HCT116 (cell line): Measurements from ENCODE around the gene WEE1. TPM values are rescaled to one million over a fixed set of nuclear protein-coding genes. Genes with fewer than 3 reads are reported as not detected.

Experiments
- ATAC-seq: fragments of 200-7000 bp; cut with Tn5 transposase; 2 replicates; pipeline ENCODE4 v1.9.1; 2020; ENCODE audit warnings: mild to moderate bottlenecking, moderate library complexity
- BruUV-seq: library from RNA; stranded (reverse); fragments of 400-500 nt; replicated peaks from 2 replicates; lab custom pipeline; 2021; lab: Mats Ljungman, UMichigan
- CTCF ChIA-PET: fragments of 300-600 bp; sonication (Branson Sonifier 250); formaldehyde crosslinking; loops from one replicate; lab custom pipeline; 2021; ENCODE audit warnings: antibody characterized with exemption; lab: Charles Lee
- POLR2A ChIA-PET: fragments of 300-600, 350-600 bp; sonication (Branson Sonifier 250); formaldehyde crosslinking; loops from one replicate; lab custom pipeline; 2021; ENCODE audit warnings: antibody characterized with exemption; lab: Charles Lee
- RAD21 ChIA-PET, 2 experiments: fragments of 300-600 bp; sonication (Branson Sonifier 250); formaldehyde crosslinking; loops; one replicate each; lab custom pipeline; 2023; ENCODE audit warnings: low total read pairs in 2 of 2; ENCODE audit not compliant: uncharacterized antibody in 2 of 2, unreplicated experiment in 2 of 2, low non-redundant PET in 1 of 2; lab: Charles Lee
- DNase-seq: peaks from one replicate; pipeline ENCODE4 v3.0.0-alpha.2; 2010; ENCODE audit warnings: low read depth, low spot score
- H2AFZ ChIP-seq: fragments of 200-600 bp; shearing (Covaris generic), sonication (generic); 2 replicates; pipeline ENCODE4 v1.6.1; 2017; ENCODE audit warnings: low read depth, mixed run types, mixed read lengths, antibody characterized with exemption, low read length; ENCODE audit not compliant: poor library complexity, severe bottlenecking
- H3K27ac ChIP-seq: 2 replicates; pipeline ENCODE4 v1.5.1; 2012; ENCODE audit warnings: low read depth, low read length
- H3K27me3 ChIP-seq: fragments of 200-600 bp; sonication (generic); 2 replicates; pipeline ENCODE4 v1.6.1; 2016; ENCODE audit warnings: mixed run types, low read length, mixed read lengths; ENCODE audit not compliant: insufficient read depth
- H3K36me3 ChIP-seq, 2 experiments: fragments of 200-500 bp in 1 of 2; fragments of 200-600 bp in 1 of 2; sonication (Bioruptor generic) in 1 of 2; sonication (generic) in 1 of 2; 2 replicates each; pipeline versions ENCODE4 v1.5.1 to v1.6.1; 2014 to 2016; ENCODE audit warnings: low read length in 2 of 2, inconsistent platforms in 1 of 2, mixed read lengths in 1 of 2, mixed run types in 1 of 2; ENCODE audit not compliant: insufficient read depth in 2 of 2, control insufficient read depth in 1 of 2
- H3K4me1 ChIP-seq, 2 experiments: fragments of 200-600 bp in 1 of 2; sonication (generic) in 1 of 2; 2 replicates each; pipeline versions ENCODE4 v1.5.1 to v1.6.1; 2012 to 2017; ENCODE audit warnings: low read length in 2 of 2, inconsistent platforms in 1 of 2, mild to moderate bottlenecking in 1 of 2, mixed read lengths in 1 of 2, mixed run types in 1 of 2, moderate library complexity in 1 of 2; ENCODE audit not compliant: insufficient read depth in 2 of 2, control insufficient read depth in 1 of 2
- H3K4me2 ChIP-seq: fragments of 200-600 bp; sonication (generic); 2 replicates; pipeline ENCODE4 v1.6.1; 2017; ENCODE audit warnings: mixed run types, low read length, mixed read lengths
- H3K4me3 ChIP-seq, 2 experiments: fragments of 200-600 bp in 1 of 2; sonication (generic) in 1 of 2; replicated peaks in 1 of 2; 2 replicates each; pipeline ENCODE4 v1.5.1; 2011 to 2016; ENCODE audit warnings: low read length in 2 of 2, control low read depth in 1 of 2, low read depth in 1 of 2, mild to moderate bottlenecking in 1 of 2, mixed read lengths in 1 of 2, mixed run types in 1 of 2
- H3K79me2 ChIP-seq: fragments of 200-600 bp; sonication (generic); 2 replicates; pipeline ENCODE4 v1.6.1; 2017; ENCODE audit warnings: mild to moderate bottlenecking, mixed run types, low read length, moderate library complexity, mixed read lengths; ENCODE audit not compliant: insufficient read depth
- H3K9ac ChIP-seq: fragments of 200-600 bp; sonication (generic); 2 replicates; pipeline ENCODE4 v1.6.1; 2016; ENCODE audit warnings: low read length, mixed read lengths
- H3K9me2 ChIP-seq: fragments of 200-600 bp; sonication (generic), shearing (Covaris generic); 2 replicates; pipeline ENCODE4 v1.6.1; 2017; ENCODE audit warnings: mixed run types, mild to moderate bottlenecking, moderate library complexity; ENCODE audit not compliant: insufficient read depth
- H3K9me3 ChIP-seq, 2 experiments: fragments of 200-500 bp in 1 of 2; fragments of 200-600 bp in 1 of 2; sonication (Bioruptor generic) in 1 of 2; sonication (generic) in 1 of 2; 2 replicates each; pipeline ENCODE4 v1.6.1; 2014 to 2017; ENCODE audit warnings: low read length in 2 of 2, mixed read lengths in 2 of 2, inconsistent platforms in 1 of 2, low read depth in 1 of 2, mild to moderate bottlenecking in 1 of 2, mixed run types in 1 of 2, moderate library complexity in 1 of 2; ENCODE audit not compliant: control insufficient read depth in 1 of 2, insufficient read depth in 1 of 2
- H4K20me1 ChIP-seq: fragments of 200-600 bp; sonication (generic), shearing (Covaris generic); 2 replicates; pipeline ENCODE4 v1.6.1; 2017; ENCODE audit warnings: mixed run types, mild to moderate bottlenecking, moderate library complexity; ENCODE audit not compliant: insufficient read depth
- RAD21 ChIP-seq: IDR thresholded peaks from 2 replicates; pipeline ENCODE4 v1.6.1; 2012; ENCODE audit warnings: low read depth, mild to moderate bottlenecking
- YY1 ChIP-seq: IDR thresholded peaks from 2 replicates; pipeline ENCODE4 v1.6.1; 2011; ENCODE audit warnings: low read length, low read depth, moderate library complexity, mild to moderate bottlenecking; ENCODE audit not compliant: insufficient replicate concordance; ENCODE audit errors: extremely low read depth
- intact Hi-C: fragments of 100-400 bp; cut with micrococcal nuclease; formaldehyde crosslinking; loops from 2 replicates; pipeline ENCODE4 v1.10.0; 2022
- total RNA-seq: library from RNA; stranded (reverse); gene quantifications from one replicate; pipeline ENCODE4 v1.2.1, GENCODE V29; 2021; ENCODE audit not compliant: unreplicated experiment
- TF ChIP-seq, protein P1 (sequence below): IDR thresholded peaks from 2 replicates; pipeline ENCODE4 v1.6.1; 2012

The WEE1 gene
- total RNA-seq, 1 experiment from 2014 or later = 50.8 TPM

DNA sequence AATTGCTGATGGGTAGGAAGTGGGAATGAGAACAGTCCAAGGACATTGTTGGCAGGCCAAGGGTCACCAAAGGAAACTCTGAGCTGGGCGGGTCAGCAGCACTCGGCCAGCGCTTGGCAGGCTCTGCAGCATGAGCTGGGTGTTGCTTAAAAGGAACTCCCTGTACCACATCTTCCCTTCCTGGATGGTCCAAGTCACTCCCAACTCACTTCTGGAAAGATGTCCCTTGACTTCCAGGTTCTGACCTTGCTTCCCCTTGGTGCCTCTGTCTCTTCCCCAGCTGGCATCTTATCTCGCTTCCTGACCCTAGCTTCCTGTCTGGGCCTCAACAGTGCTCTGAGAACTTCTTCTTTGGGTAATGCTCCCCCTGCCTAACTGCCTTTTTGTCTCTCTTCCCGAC, 65.6 kb downstream of the WEE1 start:
- ChIA-PET CTCF (no interaction called here), RAD21 (no interaction called here), POLR2A (no interaction called here)
- H3K79me2 ChIP-seq = no peaks in the 10 kb centered on the region
- H4K20me1 ChIP-seq = no peaks in the 10 kb centered on the region
- BruUV-seq = no TSS peak
- H3K4me3 ChIP-seq = no peak overlapping the region
- intact Hi-C loops = no loop called here
- H2AFZ ChIP-seq = no peak overlapping the region
- TF ChIP-seq RAD21 = no peak
- no peak for TF ChIP-seq YY1
- TF ChIP-seq, protein P1, sequence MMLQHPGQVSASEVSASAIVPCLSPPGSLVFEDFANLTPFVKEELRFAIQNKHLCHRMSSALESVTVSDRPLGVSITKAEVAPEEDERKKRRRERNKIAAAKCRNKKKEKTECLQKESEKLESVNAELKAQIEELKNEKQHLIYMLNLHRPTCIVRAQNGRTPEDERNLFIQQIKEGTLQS = no peak
- H3K36me3 ChIP-seq = no peaks in the 10 kb centered on the region
- ATAC-seq (no peak), DNase-seq (no peak)
- no peak overlapping the region for H3K9ac ChIP-seq
- H3K4me2 ChIP-seq = no peak overlapping the region
- H3K27ac ChIP-seq = no peak overlapping the region
- H3K9me2 ChIP-seq = no peaks in the 10 kb centered on the region; the same call in 1 of the 2 replicates
- H3K9me3 ChIP-seq = no peaks in the 10 kb centered on the region
- H3K4me1 ChIP-seq = no peaks in the 10 kb centered on the region
- no peaks in the 10 kb centered on the region for H3K27me3 ChIP-seq

Other genes starting within 250 kb of the WEE1 start
- gene IPO7, start 189.0 kb upstream of the WEE1 start, total RNA-seq = 186 TPM
- gene ZNF143, start 112.7 kb upstream of the WEE1 start, total RNA-seq = 27.5 TPM
- 20.6 TPM for gene SWAP70, start 90.4 kb downstream of the WEE1 start, total RNA-seq